GM12874 (cell line): ENCODE measurements around the gene MRFAP1.

Experiments
- TF ChIP-seq, protein P1 (sequence below): IDR thresholded peaks from 2 replicates; pipeline ENCODE4 v1.5.1; 2011; ENCODE audit warnings: low read depth, mild to moderate bottlenecking, control low read depth, low read length, moderate library complexity; ENCODE audit not compliant: insufficient read depth

The MRFAP1 gene

DNA sequence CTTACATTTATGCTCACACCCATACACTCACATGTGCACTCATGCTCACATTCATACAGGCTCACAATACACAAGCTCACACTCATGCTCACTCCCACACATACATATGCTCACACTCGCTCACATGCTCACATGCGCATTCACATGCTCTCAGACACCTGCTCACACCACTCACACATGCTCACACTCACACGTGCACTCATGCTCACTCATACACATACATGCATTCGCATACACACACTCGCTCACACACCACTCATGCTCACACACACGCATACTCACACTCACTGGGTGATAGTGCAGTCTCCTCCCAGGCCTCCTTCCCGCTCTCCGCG lies 24.8 kb downstream of the MRFAP1 start:
- TF ChIP-seq, protein P1, sequence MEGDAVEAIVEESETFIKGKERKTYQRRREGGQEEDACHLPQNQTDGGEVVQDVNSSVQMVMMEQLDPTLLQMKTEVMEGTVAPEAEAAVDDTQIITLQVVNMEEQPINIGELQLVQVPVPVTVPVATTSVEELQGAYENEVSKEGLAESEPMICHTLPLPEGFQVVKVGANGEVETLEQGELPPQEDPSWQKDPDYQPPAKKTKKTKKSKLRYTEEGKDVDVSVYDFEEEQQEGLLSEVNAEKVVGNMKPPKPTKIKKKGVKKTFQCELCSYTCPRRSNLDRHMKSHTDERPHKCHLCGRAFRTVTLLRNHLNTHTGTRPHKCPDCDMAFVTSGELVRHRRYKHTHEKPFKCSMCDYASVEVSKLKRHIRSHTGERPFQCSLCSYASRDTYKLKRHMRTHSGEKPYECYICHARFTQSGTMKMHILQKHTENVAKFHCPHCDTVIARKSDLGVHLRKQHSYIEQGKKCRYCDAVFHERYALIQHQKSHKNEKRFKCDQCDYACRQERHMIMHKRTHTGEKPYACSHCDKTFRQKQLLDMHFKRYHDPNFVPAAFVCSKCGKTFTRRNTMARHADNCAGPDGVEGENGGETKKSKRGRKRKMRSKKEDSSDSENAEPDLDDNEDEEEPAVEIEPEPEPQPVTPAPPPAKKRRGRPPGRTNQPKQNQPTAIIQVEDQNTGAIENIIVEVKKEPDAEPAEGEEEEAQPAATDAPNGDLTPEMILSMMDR, result no peak

DNA sequence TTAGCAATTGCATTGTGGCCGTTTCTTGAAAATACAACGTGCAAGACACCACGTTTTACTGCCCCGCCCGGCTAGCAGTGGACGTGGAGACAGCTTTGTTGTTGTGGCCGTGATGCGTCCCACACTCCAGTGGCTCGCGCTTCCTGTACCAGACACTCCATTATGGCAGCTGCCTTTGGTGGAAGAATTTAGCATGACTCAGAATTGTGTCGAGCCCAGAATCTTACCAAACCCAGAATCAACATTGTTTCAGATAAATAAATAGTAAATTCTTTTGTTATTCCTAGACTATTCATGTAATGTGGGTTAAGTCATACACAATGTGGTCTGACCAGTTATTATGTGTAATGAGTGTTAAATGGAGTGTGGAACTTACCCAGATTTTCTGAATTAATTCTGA lies 27.9 kb downstream of the MRFAP1 start:
- TF ChIP-seq, protein P1, result no peak

DNA sequence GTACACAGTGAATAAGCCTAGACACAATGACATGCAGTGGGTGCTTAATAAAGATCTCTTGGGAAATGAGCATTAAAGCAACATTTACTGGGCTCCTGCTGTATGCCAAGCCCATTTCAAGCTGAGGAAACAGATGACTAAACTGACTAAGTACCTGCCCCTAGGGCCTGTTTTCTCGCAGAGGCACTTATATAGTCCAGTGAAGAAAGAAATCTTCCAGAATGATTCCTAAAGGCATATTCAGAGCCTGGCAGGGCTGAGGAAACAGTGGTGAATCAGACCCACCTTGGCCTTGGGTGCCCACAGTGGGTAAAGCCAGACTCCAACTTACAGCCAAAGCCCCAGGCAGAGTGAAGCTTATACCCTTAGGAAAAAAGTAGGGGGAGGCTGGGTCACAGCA lies 31.2 kb downstream of the MRFAP1 start:
- TF ChIP-seq, protein P1, result no peak

DNA sequence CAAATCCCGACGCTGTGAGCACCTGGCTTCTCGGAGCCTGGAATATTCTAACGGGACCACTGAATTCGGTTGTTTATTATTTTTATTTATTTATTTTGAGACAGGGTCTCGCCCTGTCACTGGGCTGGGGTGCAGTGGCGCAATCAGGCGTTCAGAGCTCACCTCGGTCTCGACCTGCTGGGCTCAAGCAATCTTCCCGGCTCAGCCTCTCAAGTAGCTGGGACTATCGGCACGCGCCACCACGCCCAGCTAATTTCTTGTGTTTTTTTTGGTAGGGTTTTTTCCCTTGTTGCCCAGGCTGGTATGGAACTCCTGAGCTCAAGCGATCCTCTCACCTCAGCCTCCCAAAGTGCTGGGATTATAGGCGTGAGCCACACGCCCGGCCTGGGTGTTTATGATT lies 31.6 kb downstream of the MRFAP1 start:
- TF ChIP-seq, protein P1, result no peak

DNA sequence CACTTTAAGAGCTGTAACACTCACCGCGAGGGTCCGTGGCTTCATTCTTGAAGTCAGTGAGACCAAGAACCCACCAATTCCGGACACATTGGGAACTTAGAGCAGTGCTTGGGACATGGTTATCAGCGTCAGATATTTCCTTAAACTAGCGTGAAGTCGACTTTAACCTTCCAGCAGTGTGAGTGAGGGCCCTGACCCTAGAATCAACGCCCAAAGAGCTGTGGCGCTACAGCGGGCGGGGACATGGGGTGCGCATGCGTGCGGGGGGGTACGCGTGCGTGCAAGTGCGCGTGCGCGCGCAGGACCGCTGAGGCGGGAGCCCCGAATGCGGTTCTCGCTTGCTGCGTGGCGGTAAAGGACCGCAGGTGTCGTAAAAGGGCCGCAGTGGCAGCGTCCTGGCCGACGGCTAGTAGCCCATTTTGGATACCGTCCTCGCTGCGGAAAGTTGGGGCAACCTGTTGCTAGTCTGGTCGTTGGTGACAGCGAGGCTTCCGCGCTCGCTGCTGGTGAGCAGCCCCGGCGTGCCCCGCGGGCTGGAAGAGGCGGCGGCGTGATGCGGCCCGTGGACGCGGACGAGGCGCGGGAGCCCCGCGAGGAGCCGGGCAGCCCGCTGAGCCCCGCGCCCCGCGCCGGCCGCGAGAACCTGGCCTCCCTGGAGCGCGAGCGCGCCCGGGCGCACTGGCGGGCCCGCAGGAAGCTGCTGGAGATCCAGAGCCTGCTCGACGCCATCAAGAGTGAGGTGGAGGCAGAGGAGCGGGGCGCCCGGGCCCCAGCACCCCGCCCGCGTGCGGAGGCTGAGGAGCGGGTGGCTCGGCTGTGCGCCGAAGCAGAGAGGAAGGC lies 33.4 kb downstream of the MRFAP1 start:
- TF ChIP-seq, protein P1, result no peak

DNA sequence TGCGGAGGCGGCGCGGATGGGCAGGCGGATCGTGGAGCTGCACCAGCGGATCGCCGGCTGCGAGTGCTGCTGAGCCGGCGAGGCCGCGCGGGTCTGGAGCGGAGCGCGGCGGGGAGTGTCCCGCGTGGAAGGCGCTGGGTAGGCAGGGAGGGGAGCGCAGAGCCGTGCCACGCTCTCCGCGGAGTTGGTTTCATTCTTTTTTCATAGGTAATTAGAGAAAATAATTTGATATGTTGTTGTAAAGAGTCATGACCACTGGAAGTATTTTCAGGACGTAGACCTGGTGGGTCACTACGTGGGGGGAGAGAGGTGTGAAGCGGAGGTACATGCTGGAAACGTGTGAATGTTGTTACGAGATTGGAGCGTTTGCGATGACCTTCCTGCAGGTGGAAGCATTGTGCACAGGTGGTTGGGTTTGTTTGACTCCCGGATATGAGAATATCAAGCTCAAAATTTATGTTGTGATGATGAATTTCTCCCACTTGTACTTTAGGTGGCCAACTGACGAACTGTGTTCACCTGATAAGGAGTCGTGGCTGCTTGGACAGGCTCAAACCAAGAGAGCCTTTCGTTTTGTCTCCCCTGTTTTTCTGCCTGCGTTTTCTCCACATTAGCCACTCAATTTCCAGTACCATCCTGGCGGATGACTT lies 34.1 kb downstream of the MRFAP1 start:
- TF ChIP-seq, protein P1, result peak; percentile 54

DNA sequence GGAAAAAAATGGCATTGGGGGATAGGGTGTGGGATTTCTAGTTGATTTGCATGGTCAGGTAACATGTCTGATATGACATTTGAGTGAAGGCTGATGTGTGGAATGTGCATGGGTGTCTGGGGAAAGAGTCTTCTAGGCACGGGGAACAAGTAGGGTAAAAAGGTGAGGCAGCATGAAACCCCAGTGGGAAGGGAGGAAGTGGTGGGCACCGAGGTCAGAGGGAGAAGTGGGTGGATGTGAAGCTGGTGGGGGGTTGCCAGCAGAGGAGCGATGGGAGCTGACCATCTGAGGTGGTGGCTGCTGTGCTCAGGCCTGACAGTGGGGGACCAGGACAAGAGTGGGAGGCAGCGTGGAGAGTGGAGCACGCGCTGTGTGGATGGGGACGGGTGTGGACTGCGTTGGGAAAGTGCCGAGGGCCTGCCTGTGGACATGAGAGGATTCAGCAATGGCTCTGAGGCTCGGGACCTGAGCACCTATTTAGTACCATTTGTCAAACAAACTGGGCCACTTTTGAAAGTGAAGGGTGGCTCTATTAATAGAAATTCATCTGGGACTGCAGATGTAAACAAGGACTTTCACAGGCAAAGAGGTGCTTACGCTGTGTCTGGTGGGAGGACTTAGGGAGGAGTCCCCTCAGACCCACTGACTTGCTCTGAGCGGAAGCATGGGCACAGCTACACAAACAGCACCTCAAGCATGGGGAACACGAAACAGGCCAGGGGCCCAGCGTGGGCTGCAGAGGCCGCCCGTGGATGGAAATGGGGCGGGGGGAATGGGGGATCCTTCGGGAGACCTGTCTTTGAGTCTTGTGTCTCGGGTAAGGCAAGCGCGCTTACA lies 36.5 kb downstream of the MRFAP1 start:
- TF ChIP-seq, protein P1, result no peak
